Erythroblast (primary cell): Measurements from ENCODE around the gene CDCA3.

Experiments
- DNase-seq, 2 experiments: peaks; one replicate each; lab custom pipeline; 2025; lab: John Stamatoyannopoulos, UW
- GATA1 ChIP-seq: IDR thresholded peaks from 2 replicates; pipeline ENCODE4 v1.6.1; 2011; ENCODE audit warnings: low read depth, mild to moderate bottlenecking, control low read depth, low read length, moderate library complexity
- POLR2A ChIP-seq: IDR thresholded peaks from 2 replicates; pipeline ENCODE4 v1.6.1; 2011; ENCODE audit warnings: mild to moderate bottlenecking, low read length

The CDCA3 gene

GRCh38 chr12:6827982-6828780, 22.9 kb downstream of the CDCA3 start, which contains the start of gene P3H3:
TSS of gene P3H3 (plus strand) at chr12:6828407. CDS start at chr12:6828441, 34 bp downstream.
- TF ChIP-seq POLR2A = no peak
- DNase-seq = no peak

GRCh38 chr12:6827437-6827911, 23.6 kb downstream of the CDCA3 start:
- no peak for TF ChIP-seq GATA1
- no peak for TF ChIP-seq POLR2A
- no peak for DNase-seq

- TF ChIP-seq POLR2A = no peak
- no peak for DNase-seq
Observed at GRCh38 chr12:6826734-6827436, 24.2 kb downstream of the CDCA3 start.

GRCh38 chr12:6826125-6826733, 24.9 kb downstream of the CDCA3 start:
- DNase-seq = no peak
- no peak for TF ChIP-seq GATA1
- TF ChIP-seq POLR2A = no peak

GRCh38 chr12:6825398-6826124, 25.5 kb downstream of the CDCA3 start:
- TF ChIP-seq POLR2A (no peak), GATA1 (no peak)
- DNase-seq = peak; percentile 71 to 86

- no peak for DNase-seq
- TF ChIP-seq POLR2A (no peak), GATA1 (no peak)
Observed at GRCh38 chr12:6824901-6825381, 26.1 kb downstream of the CDCA3 start.

- TF ChIP-seq GATA1 (no peak), POLR2A (no peak)
- no peak for DNase-seq
Observed at GRCh38 chr12:6824085-6824775, 26.9 kb downstream of the CDCA3 start.

- no peak for TF ChIP-seq GATA1
- no peak for TF ChIP-seq POLR2A
- DNase-seq = no peak
Observed at GRCh38 chr12:6823182-6824084, 27.7 kb downstream of the CDCA3 start.

GRCh38 chr12:6822426-6823135, 28.5 kb downstream of the CDCA3 start:
- TF ChIP-seq GATA1 (no peak), POLR2A (no peak)
- no peak for DNase-seq

- DNase-seq = no peak
Observed at GRCh38 chr12:6821591-6822425, 29.3 kb downstream of the CDCA3 start, which contains the start of gene GPR162. TSS of gene GPR162 (plus strand) at chr12:6821821. CDS start at chr12:6823899, 2,078 bp downstream.

More at GRCh38 chr12:6821591-6822425, 29.3 kb downstream of the CDCA3 start, which contains the start of gene GPR162:
- TF ChIP-seq POLR2A = no peak
- no peak for TF ChIP-seq GATA1
